Stimulated activated naive B cell treated with anti-CD40 and anti-IgM and Interleukin-4, amounts not matched to agents 10 μg/mL and 1 μg/mL and 100 μg/mL, for 72 hours (primary cell): Measurements from ENCODE around the gene IRF4.

Source experiments
- ATAC-seq, 2 donors: fragments of 150-1000 bp; cut with Tn5 transposase; replicated peaks; 2 replicates each; pipeline ENCODE4 v1.10.0; 2021; ENCODE audit warnings: moderate library complexity in 1 of 2
- DNase-seq: peaks from one replicate; pipeline ENCODE4 v3.0.0; 2021
- H3K27ac Mint-ChIP-seq: one replicate; pipeline ENCODE4 v1.8.0; 2022; ENCODE audit warnings: mild to moderate bottlenecking, mixed read lengths
- H3K27me3 Mint-ChIP-seq, 2 donors: one replicate each; pipeline ENCODE4 v1.8.0; 2022; ENCODE audit warnings: mixed read lengths in 2 of 2
- H3K36me3 Mint-ChIP-seq, 2 donors: one replicate each; pipeline ENCODE4 v1.8.0; 2022; ENCODE audit warnings: mixed read lengths in 2 of 2, mild to moderate bottlenecking in 1 of 2
- H3K4me1 Mint-ChIP-seq, 2 donors: one replicate each; pipeline ENCODE4 v1.8.0; 2022; ENCODE audit warnings: mixed read lengths in 2 of 2, mild to moderate bottlenecking in 1 of 2
- H3K4me3 Mint-ChIP-seq, 2 donors: one replicate each; pipeline ENCODE4 v1.8.0; 2022; ENCODE audit warnings: mild to moderate bottlenecking in 2 of 2, mixed read lengths in 2 of 2, moderate library complexity in 1 of 2
- H3K9me3 Mint-ChIP-seq, 2 donors: one replicate each; pipeline ENCODE4 v1.8.0; 2022; ENCODE audit warnings: mixed read lengths in 2 of 2, mild to moderate bottlenecking in 1 of 2

Gene IRF4

GRCh38 chr6:444653-445275 is 53.2 kb downstream of the IRF4 start:
- no peak for DNase-seq
- Mint-ChIP-seq H3K9me3 (no peaks in the 10 kb centered on the region), H3K36me3 (peaks cover 0 to 8% of the 10 kb centered on the region in 2 donors), H3K4me1 (peaks cover 23 to 29% of the 10 kb centered on the region in 2 donors), H3K4me3 (no peak overlapping the region), H3K27me3 (no peaks in the 10 kb centered on the region), H3K27ac (peak overlapping the region; percentile 79)
- peak in 1 of 2 donors; percentile 35 for ATAC-seq

GRCh38 chr6:445571-446417 is 54.2 kb downstream of the IRF4 start:
- no peak for DNase-seq
- Mint-ChIP-seq H3K27ac (peak overlapping the region; percentile 79), H3K9me3 (no peaks in the 10 kb centered on the region), H3K36me3 (peaks cover 0 to 8% of the 10 kb centered on the region in 2 donors), H3K27me3 (no peaks in the 10 kb centered on the region), H3K4me3 (no peak overlapping the region), H3K4me1 (peaks cover 23 to 29% of the 10 kb centered on the region in 2 donors)
- ATAC-seq, result no peak

GRCh38 chr6:446418-447366 is 55.1 kb downstream of the IRF4 start:
- Mint-ChIP-seq H3K4me3 (no peak overlapping the region), H3K9me3 (peaks cover 0 to 1% of the 10 kb centered on the region in 2 donors), H3K27me3 (no peaks in the 10 kb centered on the region), H3K27ac (peak overlapping the region; percentile 57), H3K4me1 (peaks cover 23 to 29% of the 10 kb centered on the region in 2 donors), H3K36me3 (peaks cover 0 to 8% of the 10 kb centered on the region in 2 donors)
- ATAC-seq (peak; percentile 85 to 93), DNase-seq (peak; percentile 66)

GRCh38 chr6:447381-448165 is 56.0 kb downstream of the IRF4 start:
- no peak for DNase-seq
- no peak for ATAC-seq
- H3K4me3 Mint-ChIP-seq, result no peak overlapping the region
- peaks cover 0 to 8% of the 10 kb centered on the region in 2 donors for H3K36me3 Mint-ChIP-seq
- no peaks in the 10 kb centered on the region for H3K27me3 Mint-ChIP-seq
- peaks cover 23 to 29% of the 10 kb centered on the region in 2 donors for H3K4me1 Mint-ChIP-seq
- H3K27ac Mint-ChIP-seq, result no peak overlapping the region
- peaks cover 0 to 1% of the 10 kb centered on the region in 2 donors for H3K9me3 Mint-ChIP-seq

GRCh38 chr6:448296-449056 is 56.9 kb downstream of the IRF4 start:
- peak overlapping the region; percentile 25 for H3K27ac Mint-ChIP-seq
- DNase-seq (no peak), ATAC-seq (no peak)
- no peaks in the 10 kb centered on the region for H3K27me3 Mint-ChIP-seq
- H3K36me3 Mint-ChIP-seq, result peaks cover 0 to 8% of the 10 kb centered on the region in 2 donors
- no peak overlapping the region for H3K4me3 Mint-ChIP-seq
- peaks cover 23 to 29% of the 10 kb centered on the region in 2 donors for H3K4me1 Mint-ChIP-seq
- peaks cover 0 to 1% of the 10 kb centered on the region in 2 donors for H3K9me3 Mint-ChIP-seq

GRCh38 chr6:449057-449430 is 57.5 kb downstream of the IRF4 start:
- Mint-ChIP-seq H3K4me1 (peaks cover 23 to 29% of the 10 kb centered on the region in 2 donors), H3K27ac (peak overlapping the region; percentile 21), H3K4me3 (no peak overlapping the region), H3K27me3 (no peaks in the 10 kb centered on the region), H3K36me3 (peaks cover 0 to 8% of the 10 kb centered on the region in 2 donors), H3K9me3 (peaks cover 0 to 1% of the 10 kb centered on the region in 2 donors)
- DNase-seq, result no peak
- no peak for ATAC-seq

GRCh38 chr6:449486-450419 is 58.2 kb downstream of the IRF4 start:
- H3K4me1 Mint-ChIP-seq, result peaks cover 22 to 27% of the 10 kb centered on the region in 2 donors
- H3K36me3 Mint-ChIP-seq, result peaks cover 0 to 8% of the 10 kb centered on the region in 2 donors
- peak overlapping the region; percentile 21 for H3K27ac Mint-ChIP-seq
- no peak overlapping the region for H3K4me3 Mint-ChIP-seq
- DNase-seq (no peak), ATAC-seq (no peak)
- H3K27me3 Mint-ChIP-seq, result no peaks in the 10 kb centered on the region
- peaks cover 0 to 1% of the 10 kb centered on the region in 2 donors for H3K9me3 Mint-ChIP-seq

GRCh38 chr6:451336-451735 is 59.8 kb downstream of the IRF4 start:
- Mint-ChIP-seq H3K4me1 (peaks cover 11 to 13% of the 10 kb centered on the region in 2 donors), H3K36me3 (peaks cover 0 to 8% of the 10 kb centered on the region in 2 donors), H3K4me3 (no peak overlapping the region), H3K9me3 (peaks cover 0 to 1% of the 10 kb centered on the region in 2 donors), H3K27me3 (no peaks in the 10 kb centered on the region), H3K27ac (no peak overlapping the region)
- no peak for DNase-seq
- ATAC-seq, result no peak

GRCh38 chr6:451847-452246 is 60.3 kb downstream of the IRF4 start:
- Mint-ChIP-seq H3K4me3 (no peak overlapping the region), H3K36me3 (peaks cover 0 to 8% of the 10 kb centered on the region in 2 donors), H3K9me3 (peaks cover 0 to 1% of the 10 kb centered on the region in 2 donors), H3K4me1 (peaks cover 10 to 11% of the 10 kb centered on the region in 2 donors), H3K27me3 (no peaks in the 10 kb centered on the region), H3K27ac (no peak overlapping the region)
- DNase-seq, result no peak
- ATAC-seq, result no peak

GRCh38 chr6:452301-453067 is 60.9 kb downstream of the IRF4 start:
- ATAC-seq, result no peak
- Mint-ChIP-seq H3K9me3 (peaks cover 0 to 1% of the 10 kb centered on the region in 2 donors), H3K27me3 (no peaks in the 10 kb centered on the region), H3K4me3 (no peak overlapping the region), H3K27ac (no peak overlapping the region), H3K4me1 (peaks cover 14 to 17% of the 10 kb centered on the region in 2 donors), H3K36me3 (peaks cover 0 to 12% of the 10 kb centered on the region in 2 donors)
- no peak for DNase-seq

- H3K9me3 Mint-ChIP-seq, result peaks cover 0 to 3% of the 10 kb centered on the region in 2 donors
Measured at GRCh38 chr6:453152-453551, 61.6 kb downstream of the IRF4 start.

More at GRCh38 chr6:453152-453551, 61.6 kb downstream of the IRF4 start:
- DNase-seq (no peak), ATAC-seq (no peak)
- Mint-ChIP-seq H3K27me3 (no peaks in the 10 kb centered on the region), H3K27ac (no peak overlapping the region), H3K4me1 (peaks cover 11 to 18% of the 10 kb centered on the region in 2 donors), H3K36me3 (peaks cover 0 to 13% of the 10 kb centered on the region in 2 donors), H3K4me3 (no peak overlapping the region)
